GM23338 (cell line): ENCODE data around the gene DCANP1. TPM values are rescaled to one million over a fixed set of nuclear protein-coding genes. Genes with fewer than 3 reads are reported as not detected.

ENCODE experiments used
- ATAC-seq: fragments of 200-7000 bp; cut with Tn5 transposase; 3 replicates; pipeline ENCODE4 v1.9.1; 2020
- DNase-seq: peaks from one replicate; pipeline ENCODE4 v3.0.0-alpha.2; 2015; ENCODE audit warnings: low spot score
- H2AFZ ChIP-seq: fragments of 200-600 bp; sonication (generic); 2 replicates; pipeline ENCODE4 v1.8.0; 2016; ENCODE audit warnings: antibody characterized with exemption, mild to moderate bottlenecking, moderate library complexity
- H3F3A ChIP-seq: fragments of 200-600 bp; sonication (generic); replicated peaks from 2 replicates; pipeline ENCODE4 v1.8.0; 2017; ENCODE audit warnings: antibody characterized with exemption, mixed run types, low read depth
- H3K27ac ChIP-seq: fragments of 200-600 bp; sonication (generic); 2 replicates; pipeline ENCODE4 v1.6.1; 2016; ENCODE audit warnings: low read depth
- H3K27me3 ChIP-seq: fragments of 200-600 bp; sonication (generic); 2 replicates; pipeline ENCODE4 v1.8.0; 2016; ENCODE audit warnings: mild to moderate bottlenecking, mixed run types, moderate library complexity; ENCODE audit not compliant: insufficient read depth
- H3K36me3 ChIP-seq: fragments of 200-600 bp; sonication (generic); 2 replicates; pipeline ENCODE4 v1.8.0; 2016; ENCODE audit warnings: mild to moderate bottlenecking; ENCODE audit not compliant: insufficient read depth
- H3K4me1 ChIP-seq: fragments of 200-600 bp; sonication (generic); 2 replicates; pipeline ENCODE4 v1.8.0; 2016; ENCODE audit warnings: mild to moderate bottlenecking, moderate library complexity; ENCODE audit not compliant: insufficient read depth
- H3K4me2 ChIP-seq: fragments of 200-600 bp; sonication (generic); 2 replicates; pipeline ENCODE4 v1.7.1; 2017; ENCODE audit warnings: mixed run types
- H3K4me3 ChIP-seq: fragments of 200-600 bp; sonication (generic); 2 replicates; pipeline ENCODE4 v1.6.1; 2016; ENCODE audit warnings: mixed run types
- H3K79me2 ChIP-seq: fragments of 200-600 bp; sonication (generic); replicated peaks from 2 replicates; pipeline ENCODE4 v1.8.0; 2017; ENCODE audit warnings: mild to moderate bottlenecking; ENCODE audit not compliant: insufficient read depth
- H3K9me2 ChIP-seq: fragments of 200-600 bp; sonication (generic); 2 replicates; pipeline ENCODE4 v1.8.0; 2017; ENCODE audit not compliant: insufficient read depth
- H4K20me1 ChIP-seq: fragments of 200-600 bp; sonication (generic); replicated peaks from 2 replicates; pipeline ENCODE4 v1.8.0; 2017; ENCODE audit warnings: mild to moderate bottlenecking; ENCODE audit not compliant: insufficient read depth
- H3K27ac Mint-ChIP-seq: 2 replicates; pipeline ENCODE4 v1.8.0; 2020; ENCODE audit warnings: inconsistent platforms, mild to moderate bottlenecking, moderate library complexity, mixed read lengths
- H3K27me3 Mint-ChIP-seq: 3 replicates; pipeline ENCODE4 v1.8.0; 2022; ENCODE audit warnings: low read depth, mild to moderate bottlenecking, moderate library complexity, mixed read lengths, inconsistent platforms; ENCODE audit not compliant: insufficient read depth, poor library complexity
- H3K36me3 Mint-ChIP-seq: 3 replicates; pipeline ENCODE4 v1.8.0; 2021; ENCODE audit warnings: low read depth, mild to moderate bottlenecking, inconsistent platforms, moderate library complexity, mixed read lengths
- H3K4me1 Mint-ChIP-seq: 3 replicates; pipeline ENCODE4 v1.8.0; 2020; ENCODE audit warnings: mild to moderate bottlenecking, inconsistent platforms, mixed read lengths
- H3K4me3 Mint-ChIP-seq: 3 replicates; pipeline ENCODE4 v1.8.0; 2021; ENCODE audit warnings: moderate library complexity, mild to moderate bottlenecking, inconsistent platforms, mixed read lengths
- H3K9me3 Mint-ChIP-seq: 3 replicates; pipeline ENCODE4 v1.8.0; 2020; ENCODE audit warnings: moderate library complexity, mild to moderate bottlenecking, inconsistent platforms, mixed read lengths
- CREB1 ChIP-seq: fragments of 250-450 bp; sonication (Bioruptor Pico); IDR thresholded peaks from 2 replicates; pipeline ENCODE4 v1.5.0; 2020; ENCODE audit warnings: low read depth, mild to moderate bottlenecking, moderate library complexity
- CTCF ChIP-seq, 2 experiments: fragments of 200-600 bp in 1 of 2; sonication (generic) in 1 of 2; conservative IDR thresholded peaks; 2 replicates each; pipeline versions ENCODE4 v1.5.1 to v1.6.1; 2016 to 2017; ENCODE audit warnings: antibody characterized with exemption in 2 of 2, low read depth in 2 of 2, mild to moderate bottlenecking in 2 of 2, moderate library complexity in 1 of 2
- EZH2 ChIP-seq: fragments of 200-600 bp; sonication (generic); IDR thresholded peaks from one replicate; pipeline ENCODE4 v1.8.0; 2017; ENCODE audit warnings: antibody characterized with exemption, mild to moderate bottlenecking, low read depth; ENCODE audit not compliant: unreplicated experiment
- JUNB ChIP-seq: IDR thresholded peaks from one replicate; pipeline ENCODE4 v1.6.1; 2016; ENCODE audit warnings: antibody characterized with exemption; ENCODE audit not compliant: unreplicated experiment
- NANOG ChIP-seq: IDR thresholded peaks from 2 replicates; pipeline ENCODE4 v1.6.1; 2016; ENCODE audit warnings: antibody characterized with exemption, borderline replicate concordance
- POLR2AphosphoS5 ChIP-seq: IDR thresholded peaks from 2 replicates; pipeline ENCODE4 v1.6.1; 2016; ENCODE audit warnings: antibody characterized with exemption, low read depth
- REST ChIP-seq: IDR thresholded peaks from one replicate; pipeline ENCODE4 v1.6.1; 2018; ENCODE audit warnings: antibody characterized with exemption; ENCODE audit not compliant: unreplicated experiment
- ZNF331 ChIP-seq: fragments of 250-450 bp; sonication (Bioruptor Pico); IDR thresholded peaks from 2 replicates; pipeline ENCODE4 v1.5.0; 2020; ENCODE audit warnings: low read depth, mild to moderate bottlenecking, moderate library complexity
- ZNF462 ChIP-seq: fragments of 250-450 bp; sonication (Bioruptor Pico); IDR thresholded peaks from 2 replicates; pipeline ENCODE4 v1.5.0; 2020; ENCODE audit warnings: mild to moderate bottlenecking, moderate library complexity
- polyA plus RNA-seq: library from polyadenylated mRNA; unstranded; fragments of >200 nt; fragmentation: Nextera tagmentation; extraction: Ambion mirVana; gene quantifications from 2 replicates; pipeline ENCODE4 v1.2.1, GENCODE V29; 2016
- total RNA-seq: library from RNA; depleted of rRNA; stranded (reverse); fragments of >200 nt; shearing (Covaris generic); gene quantifications from 2 replicates; pipeline ENCODE4 v1.2.3, GENCODE V29; 2014

Gene DCANP1
- total and polyA plus RNA-seq, 2 experiments from 2014 or later = not detected

GRCh38 chr5:135494196-135494595 is 47.0 kb upstream of the DCANP1 start:
- Mint-ChIP-seq H3K4me3 (no peak overlapping the region), H3K36me3 (no peaks in the 10 kb centered on the region), H3K4me1 (peaks cover 32% of the 10 kb centered on the region), H3K27ac (no peak overlapping the region), H3K9me3 (no peaks in the 10 kb centered on the region), H3K27me3 (peaks cover 79% of the 10 kb centered on the region)
- peaks cover 9% of the 10 kb centered on the region; the same call in 1 of the 2 replicates for H4K20me1 ChIP-seq
- H3F3A ChIP-seq = peaks cover 13% of the 10 kb centered on the region; the same call in 1 of the 2 replicates
- H3K27ac ChIP-seq = no peak overlapping the region
- H3K9me2 ChIP-seq = peaks cover 4% of the 10 kb centered on the region; the same call in 1 of the 2 replicates
- DNase-seq (no peak), ATAC-seq (no peak)
- no peak for TF ChIP-seq CREB1 (CRISPR knock-in tag)
- no peaks in the 10 kb centered on the region for H3K36me3 ChIP-seq
- no peak overlapping the region for H3K4me2 ChIP-seq
- H3K4me3 ChIP-seq = no peak overlapping the region
- no peak overlapping the region for H2AFZ ChIP-seq
- peaks cover 100% of the 10 kb centered on the region for H3K27me3 ChIP-seq
- H3K79me2 ChIP-seq = no peaks in the 10 kb centered on the region
- peaks cover 30% of the 10 kb centered on the region for H3K4me1 ChIP-seq

GRCh38 chr5:135493406-135494180 is 46.4 kb upstream of the DCANP1 start:
- peaks cover 13% of the 10 kb centered on the region; the same call in 1 of the 2 replicates for H3F3A ChIP-seq
- H2AFZ ChIP-seq = no peak overlapping the region
- no peak overlapping the region for H3K4me3 ChIP-seq
- peaks cover 29% of the 10 kb centered on the region for H3K4me1 Mint-ChIP-seq
- H3K27me3 Mint-ChIP-seq = peaks cover 85% of the 10 kb centered on the region
- H3K27ac ChIP-seq = no peak overlapping the region
- peaks cover 10% of the 10 kb centered on the region; the same call in 1 of the 2 replicates for H4K20me1 ChIP-seq
- H3K36me3 Mint-ChIP-seq = no peaks in the 10 kb centered on the region
- peaks cover 100% of the 10 kb centered on the region for H3K27me3 ChIP-seq
- no peak overlapping the region for H3K4me3 Mint-ChIP-seq
- no peaks in the 10 kb centered on the region for H3K36me3 ChIP-seq
- H3K4me2 ChIP-seq = no peak overlapping the region
- 0 out of 3 replicates have a peak, but pooled peaks cover under 1% of the 10 kb centered on the region for H3K9me3 Mint-ChIP-seq
- peak; percentile 39 for DNase-seq
- no peaks in the 10 kb centered on the region for H3K79me2 ChIP-seq
- peaks cover 4% of the 10 kb centered on the region; the same call in 1 of the 2 replicates for H3K9me2 ChIP-seq
- peaks cover 33% of the 10 kb centered on the region for H3K4me1 ChIP-seq
- no peak overlapping the region for H3K27ac Mint-ChIP-seq
- no peak for ATAC-seq
- no peak for TF ChIP-seq EZH2
- no peak for TF ChIP-seq REST
- no peak for TF ChIP-seq NANOG
- TF ChIP-seq ZNF331 (CRISPR knock-in tag) = no peak
- no peak for TF ChIP-seq ZNF462 (CRISPR knock-in tag)
- TF ChIP-seq CREB1 (CRISPR knock-in tag) = no peak
- no peak for TF ChIP-seq JUNB
- no peak for TF ChIP-seq POLR2AphosphoS5
- TF ChIP-seq CTCF (conservative IDR thresholded peaks at IDR 0.05; ENCODE audit: low read depth in 2 of 2) = no peak
